PC-3 (cell line): Measurements from ENCODE around the gene ITGA7. TPM values are rescaled to one million over a fixed set of nuclear protein-coding genes. Genes with fewer than 3 reads are reported as not detected.

ENCODE experiments used
- ATAC-seq: fragments of 200-7000 bp; cut with Tn5 transposase; 2 replicates; pipeline ENCODE4 v1.9.1; 2020; ENCODE audit warnings: mild to moderate bottlenecking, moderate library complexity
- BruUV-seq: library from RNA; stranded (reverse); fragments of 400-500 nt; replicated peaks from 2 replicates; lab custom pipeline; 2021; lab: Mats Ljungman, UMichigan
- CTCF ChIA-PET: fragments of 300-600 bp; sonication (Branson Sonifier 250); formaldehyde crosslinking; loops from one replicate; lab custom pipeline; 2022; ENCODE audit warnings: antibody characterized with exemption; lab: Charles Lee
- POLR2A ChIA-PET: fragments of 300-600 bp; sonication (Branson Sonifier 250); formaldehyde crosslinking; loops from one replicate; lab custom pipeline; 2022; ENCODE audit warnings: antibody characterized with exemption; ENCODE audit not compliant: unreplicated experiment; lab: Charles Lee
- DNase-seq: peaks from one replicate; pipeline ENCODE4 v3.0.0-alpha.2; 2015
- H2AFZ ChIP-seq: fragments of 300-600 bp; sonication (generic); 2 replicates; pipeline ENCODE4 v1.6.0; 2016; ENCODE audit warnings: antibody characterized with exemption, low read length
- H3F3A ChIP-seq: fragments of 300-600 bp; sonication (generic); one replicate; pipeline ENCODE4 v1.6.0; 2017; ENCODE audit warnings: antibody characterized with exemption, low read length, control low read depth, mild to moderate bottlenecking; ENCODE audit not compliant: unreplicated experiment
- H3K27ac ChIP-seq: fragments of 300-600 bp; sonication (generic); 2 replicates; pipeline ENCODE4 v1.5.1; 2016; ENCODE audit warnings: mild to moderate bottlenecking, low read length
- H3K27me3 ChIP-seq: fragments of 300-600 bp; sonication (generic); 2 replicates; pipeline ENCODE4 v1.6.1; 2016; ENCODE audit warnings: low read length, mixed read lengths
- H3K36me3 ChIP-seq: fragments of 300-600 bp; sonication (generic); 2 replicates; pipeline ENCODE4 v1.6.1; 2016; ENCODE audit warnings: low read depth, mixed run types, low read length, mixed read lengths
- H3K4me1 ChIP-seq: fragments of 300-600 bp; sonication (generic); 2 replicates; pipeline ENCODE4 v1.5.1; 2016; ENCODE audit warnings: low read length; ENCODE audit not compliant: insufficient read depth
- H3K4me2 ChIP-seq: fragments of 300-600 bp; sonication (generic); 2 replicates; pipeline ENCODE4 v1.6.0; 2016; ENCODE audit warnings: low read length
- H3K4me3 ChIP-seq: fragments of 300-600 bp; sonication (generic); 2 replicates; pipeline ENCODE4 v1.5.1; 2016; ENCODE audit warnings: mild to moderate bottlenecking, low read length, mixed read lengths
- H3K79me2 ChIP-seq: fragments of 300-600 bp; sonication (generic); 2 replicates; pipeline ENCODE4 v1.6.1; 2017; ENCODE audit warnings: low read length, mixed read lengths
- H3K9ac ChIP-seq: fragments of 300-600 bp; sonication (generic); 2 replicates; pipeline ENCODE4 v1.6.0; 2016; ENCODE audit warnings: mild to moderate bottlenecking, low read length
- H3K9me2 ChIP-seq: fragments of 300-600 bp; sonication (generic); replicated peaks from 2 replicates; pipeline ENCODE4 v1.6.1; 2016; ENCODE audit warnings: mixed run types, low read length, mixed read lengths
- H3K9me3 ChIP-seq: fragments of 300-600 bp; sonication (generic); 2 replicates; pipeline ENCODE4 v1.6.1; 2016; ENCODE audit warnings: low read length, mixed read lengths
- H4K20me1 ChIP-seq: fragments of 300-600 bp; sonication (generic); 2 replicates; pipeline ENCODE4 v1.6.1; 2016; ENCODE audit warnings: low read length, mixed read lengths
- EZH2 ChIP-seq: fragments of 300-600 bp; sonication (generic); IDR thresholded peaks from one replicate; pipeline ENCODE4 v1.6.1; 2017; ENCODE audit warnings: antibody characterized with exemption, mild to moderate bottlenecking, low read length; ENCODE audit not compliant: unreplicated experiment
- EZH2phosphoT487 ChIP-seq: fragments of 300-600 bp; sonication (generic); IDR thresholded peaks from 2 replicates; pipeline ENCODE4 v1.6.1; 2018; ENCODE audit warnings: mild to moderate bottlenecking, antibody characterized with exemption, low read length, borderline replicate concordance
- intact Hi-C: fragments of 100-400 bp; cut with micrococcal nuclease; formaldehyde crosslinking; loops from 2 replicates; pipeline ENCODE4 v1.9.0; 2023
- total RNA-seq: library from RNA; depleted of rRNA; stranded (reverse); fragments of >200 nt; gene quantifications from 2 replicates; pipeline ENCODE4 v1.2.3, GENCODE V29; 2014
- TF ChIP-seq, protein P1 (sequence below): fragments of 300-600 bp; sonication (generic); conservative IDR thresholded peaks from 2 replicates; pipeline ENCODE4 v1.5.1; 2017; ENCODE audit warnings: antibody characterized with exemption, low read depth, mild to moderate bottlenecking, low read length

Gene ITGA7
- total RNA-seq, 1 experiment from 2014 or later, result 4.4 TPM

DNA sequence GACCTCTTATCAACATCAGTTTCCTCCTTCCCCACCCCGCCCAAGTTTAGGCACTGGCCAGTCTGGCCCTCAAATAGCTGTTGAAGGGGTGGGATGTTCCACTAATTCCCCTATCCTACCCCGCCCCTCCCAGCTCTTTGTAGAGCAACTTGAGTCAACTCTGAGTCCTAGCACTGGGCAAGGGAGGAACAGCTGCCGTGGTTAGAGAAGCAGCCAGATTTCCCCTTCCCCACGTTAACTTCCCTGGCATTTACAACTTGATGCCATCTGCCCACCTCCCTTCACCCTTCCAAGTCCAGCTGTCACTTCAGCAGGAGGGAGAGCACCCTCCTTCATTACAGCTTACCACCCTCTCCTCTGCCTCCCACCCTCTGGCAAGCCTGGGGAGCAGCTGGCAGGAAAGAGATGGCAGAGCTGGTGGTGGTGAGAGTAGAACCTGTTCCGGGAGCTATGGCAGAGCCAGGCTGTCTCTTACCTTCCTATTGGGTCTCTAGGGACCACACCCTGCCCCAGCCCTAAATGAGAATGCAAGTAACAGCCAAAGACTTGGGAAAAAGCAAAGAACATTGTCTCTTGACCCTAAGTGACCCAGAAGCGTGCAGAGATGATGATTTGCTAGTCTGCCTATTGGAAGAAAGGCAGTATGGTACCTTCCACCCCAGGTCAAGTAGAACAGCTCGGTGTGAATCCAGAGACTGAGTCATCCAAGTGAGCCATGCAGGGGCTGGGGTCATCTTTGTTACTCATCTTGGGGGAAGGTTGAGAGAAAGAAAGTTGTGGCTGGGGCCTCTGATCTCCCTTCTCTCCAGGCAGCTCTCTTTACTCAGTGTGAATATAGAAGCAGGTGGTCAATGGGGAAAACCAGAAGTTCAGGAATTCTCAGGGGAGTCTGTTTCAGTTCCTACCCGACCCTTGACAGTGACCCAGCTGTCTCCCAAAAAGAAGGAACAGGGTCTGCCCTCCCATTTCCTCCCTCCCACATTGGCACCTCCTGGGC, 9.6 kb upstream of the ITGA7 start:
- no peaks in the 10 kb centered on the region for H3K36me3 ChIP-seq
- no peaks in the 10 kb centered on the region for H4K20me1 ChIP-seq
- no TSS peak for BruUV-seq
- peaks cover 73% of the 10 kb centered on the region for H3K4me1 ChIP-seq
- ChIA-PET POLR2A (interaction anchor here (1.2 kb wide), 1 partner anchor 12 kb away, joined by 7 read pairs; the partner anchor contains the start of gene CD63), CTCF (interaction anchor here (0.6 to 1.0 kb wide), 2 partner anchors 36 to 41 kb away, joined by 4 read pairs; a partner anchor contains a TSS)
- no peaks in the 10 kb centered on the region for H3K27me3 ChIP-seq
- H2AFZ ChIP-seq, result peak overlapping the region; percentile 96
- H3K4me2 ChIP-seq, result peak overlapping the region; percentile 89
- peak overlapping the region; percentile 78 for H3K9ac ChIP-seq
- no peaks in the 10 kb centered on the region for H3K9me2 ChIP-seq
- H3K27ac ChIP-seq, result peak overlapping the region; percentile 86
- no peaks in the 10 kb centered on the region for H3K79me2 ChIP-seq
- no peak for TF ChIP-seq EZH2phosphoT487
- no peak for TF ChIP-seq EZH2
- TF ChIP-seq, protein P1, sequence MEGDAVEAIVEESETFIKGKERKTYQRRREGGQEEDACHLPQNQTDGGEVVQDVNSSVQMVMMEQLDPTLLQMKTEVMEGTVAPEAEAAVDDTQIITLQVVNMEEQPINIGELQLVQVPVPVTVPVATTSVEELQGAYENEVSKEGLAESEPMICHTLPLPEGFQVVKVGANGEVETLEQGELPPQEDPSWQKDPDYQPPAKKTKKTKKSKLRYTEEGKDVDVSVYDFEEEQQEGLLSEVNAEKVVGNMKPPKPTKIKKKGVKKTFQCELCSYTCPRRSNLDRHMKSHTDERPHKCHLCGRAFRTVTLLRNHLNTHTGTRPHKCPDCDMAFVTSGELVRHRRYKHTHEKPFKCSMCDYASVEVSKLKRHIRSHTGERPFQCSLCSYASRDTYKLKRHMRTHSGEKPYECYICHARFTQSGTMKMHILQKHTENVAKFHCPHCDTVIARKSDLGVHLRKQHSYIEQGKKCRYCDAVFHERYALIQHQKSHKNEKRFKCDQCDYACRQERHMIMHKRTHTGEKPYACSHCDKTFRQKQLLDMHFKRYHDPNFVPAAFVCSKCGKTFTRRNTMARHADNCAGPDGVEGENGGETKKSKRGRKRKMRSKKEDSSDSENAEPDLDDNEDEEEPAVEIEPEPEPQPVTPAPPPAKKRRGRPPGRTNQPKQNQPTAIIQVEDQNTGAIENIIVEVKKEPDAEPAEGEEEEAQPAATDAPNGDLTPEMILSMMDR, result no peak
- intact Hi-C loops, result no loop called here
- H3K4me3 ChIP-seq, result peak overlapping the region; percentile 72
- peak; percentile 82 for DNase-seq
- ATAC-seq, result no peak
- H3K9me3 ChIP-seq, result no peaks in the 10 kb centered on the region
- H3F3A ChIP-seq, result no peaks in the 10 kb centered on the region

DNA sequence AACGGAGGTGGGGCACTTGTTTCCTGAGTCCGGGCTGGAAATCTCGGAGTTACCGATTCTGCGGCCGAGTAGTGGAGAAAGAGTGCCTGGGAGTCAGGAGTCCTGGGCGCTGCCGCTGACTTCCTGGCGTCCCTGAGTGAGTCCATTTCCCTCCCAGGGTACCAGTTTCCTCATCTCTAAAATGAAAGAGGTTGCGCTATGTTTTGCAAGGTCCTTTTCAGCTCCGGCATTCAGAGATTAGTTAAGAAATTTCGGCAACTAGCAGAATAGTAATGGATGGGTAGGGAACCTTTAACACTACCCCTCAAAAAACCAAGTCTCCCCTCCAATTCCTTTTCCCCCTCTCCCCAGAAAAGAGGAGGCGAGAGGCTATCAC, 8.9 kb upstream of the ITGA7 start:
- ChIA-PET POLR2A (interaction anchor here (1.2 kb wide), 1 partner anchor 12 kb away, joined by 7 read pairs; the partner anchor contains the start of gene CD63), CTCF (interaction anchor here (1.0 kb wide), 1 partner anchor 35 kb away, joined by 4 read pairs; a partner anchor contains a TSS)
- ATAC-seq, result peak; percentile 4
- H3F3A ChIP-seq, result no peaks in the 10 kb centered on the region
- DNase-seq, result no peak
- no peaks in the 10 kb centered on the region for H3K36me3 ChIP-seq
- TF ChIP-seq EZH2 (no peak), EZH2phosphoT487 (no peak)
- TF ChIP-seq, protein P1, result no peak
- H3K79me2 ChIP-seq, result no peaks in the 10 kb centered on the region
- H3K4me3 ChIP-seq, result peak overlapping the region; percentile 72
- peak overlapping the region; percentile 78 for H3K9ac ChIP-seq
- no peaks in the 10 kb centered on the region for H3K27me3 ChIP-seq
- H3K4me1 ChIP-seq, result peaks cover 66% of the 10 kb centered on the region
- no TSS peak for BruUV-seq
- no peaks in the 10 kb centered on the region for H3K9me3 ChIP-seq
- H3K9me2 ChIP-seq, result no peaks in the 10 kb centered on the region
- H3K27ac ChIP-seq, result peak overlapping the region; percentile 86
- intact Hi-C loops, result no loop called here
- peak overlapping the region; percentile 89 for H3K4me2 ChIP-seq
- H2AFZ ChIP-seq, result peak overlapping the region; percentile 96
- no peaks in the 10 kb centered on the region for H4K20me1 ChIP-seq
